ENCODE data around the gene RABGAP1L. TPM values are rescaled to one million over a fixed set of nuclear protein-coding genes. Genes with fewer than 3 reads are reported as not detected.

The RABGAP1L gene
- total and polyA plus RNA-seq, 11 donors, result 18.6 to 195 (median 98.4) TPM

- H3K27ac ChIP-seq, result no peak overlapping the region
- H3K36me3 ChIP-seq, result peaks cover 0 to 8% (median 0%) of the 10 kb centered on the region in 9 donors
- DNase-seq (no peak), ATAC-seq (peak in 2 of 4 donors; percentile 20 to 59)
- H3K9me3 ChIP-seq, result peaks cover 0 to 8% (median 0%) of the 10 kb centered on the region in 12 donors
- intact Hi-C loops (cut with DNase I), result no loop called here
- no peaks in the 10 kb centered on the region for H3K27me3 ChIP-seq
- TF ChIP-seq, protein P1, sequence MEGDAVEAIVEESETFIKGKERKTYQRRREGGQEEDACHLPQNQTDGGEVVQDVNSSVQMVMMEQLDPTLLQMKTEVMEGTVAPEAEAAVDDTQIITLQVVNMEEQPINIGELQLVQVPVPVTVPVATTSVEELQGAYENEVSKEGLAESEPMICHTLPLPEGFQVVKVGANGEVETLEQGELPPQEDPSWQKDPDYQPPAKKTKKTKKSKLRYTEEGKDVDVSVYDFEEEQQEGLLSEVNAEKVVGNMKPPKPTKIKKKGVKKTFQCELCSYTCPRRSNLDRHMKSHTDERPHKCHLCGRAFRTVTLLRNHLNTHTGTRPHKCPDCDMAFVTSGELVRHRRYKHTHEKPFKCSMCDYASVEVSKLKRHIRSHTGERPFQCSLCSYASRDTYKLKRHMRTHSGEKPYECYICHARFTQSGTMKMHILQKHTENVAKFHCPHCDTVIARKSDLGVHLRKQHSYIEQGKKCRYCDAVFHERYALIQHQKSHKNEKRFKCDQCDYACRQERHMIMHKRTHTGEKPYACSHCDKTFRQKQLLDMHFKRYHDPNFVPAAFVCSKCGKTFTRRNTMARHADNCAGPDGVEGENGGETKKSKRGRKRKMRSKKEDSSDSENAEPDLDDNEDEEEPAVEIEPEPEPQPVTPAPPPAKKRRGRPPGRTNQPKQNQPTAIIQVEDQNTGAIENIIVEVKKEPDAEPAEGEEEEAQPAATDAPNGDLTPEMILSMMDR (IDR thresholded peaks at IDR 0.05), result no peak
- TF ChIP-seq POLR2A (IDR thresholded peaks at IDR 0.05), result no peak
- H3K4me3 ChIP-seq, result no peak overlapping the region
- H3K4me1 ChIP-seq, result peaks cover 0 to 5% (median 0%) of the 10 kb centered on the region in 12 donors
- 71 to 85% (median 80%) methylated on average over 3 of the region's 3 CpGs for WGBS, 4 donors
These were observed 741.0 kb downstream of the RABGAP1L start for GRCh38 chr1:174900317-174900716.

GRCh38 chr1:174902531-174903099 is 743.3 kb downstream of the RABGAP1L start:
- no peaks in the 10 kb centered on the region for H3K27me3 ChIP-seq
- H3K4me1 ChIP-seq, result peaks cover 0 to 5% (median 0%) of the 10 kb centered on the region in 12 donors
- no peak for ATAC-seq
- no peak overlapping the region for H3K4me3 ChIP-seq
- peaks cover 0 to 8% (median 0%) of the 10 kb centered on the region in 9 donors for H3K36me3 ChIP-seq
- intact Hi-C loops (cut with DNase I), result no loop called here
- TF ChIP-seq POLR2A (IDR thresholded peaks at IDR 0.05), result no peak
- TF ChIP-seq, protein P1 (IDR thresholded peaks at IDR 0.05), result no peak
- H3K9me3 ChIP-seq, result peaks cover 0 to 21% (median 0%) of the 10 kb centered on the region in 12 donors
- no peak for DNase-seq
- H3K27ac ChIP-seq, result no peak overlapping the region
- 78 to 91% (median 90%) methylated on average over 3 to 4 of the region's 4 CpGs for WGBS, 4 donors

- no peak for DNase-seq
These were observed 752.3 kb downstream of the RABGAP1L start for GRCh38 chr1:174911606-174912005.

GRCh38 chr1:174912264-174912663 is 752.9 kb downstream of the RABGAP1L start:
- peaks cover 0 to 3% (median 0%) of the 10 kb centered on the region in 12 donors for H3K9me3 ChIP-seq
- H3K4me1 ChIP-seq, result peaks cover 0 to 5% (median 0%) of the 10 kb centered on the region in 12 donors
- H3K36me3 ChIP-seq, result no peaks in the 10 kb centered on the region
- no peak for ATAC-seq
- intact Hi-C loops (cut with DNase I), result no loop called here
- no peak for DNase-seq
- H3K4me3 ChIP-seq, result no peak overlapping the region
- no peaks in the 10 kb centered on the region for H3K27me3 ChIP-seq
- TF ChIP-seq, protein P1 (IDR thresholded peaks at IDR 0.05), result no peak
- TF ChIP-seq POLR2A (IDR thresholded peaks at IDR 0.05), result no peak
- no peak overlapping the region for H3K27ac ChIP-seq

More at GRCh38 chr1:174911606-174912005, 752.3 kb downstream of the RABGAP1L start:
- WGBS, 4 donors, result 89 to 92% (median 90%) methylated on average over 3 of the region's 3 CpGs
- no peak for TF ChIP-seq POLR2A (IDR thresholded peaks at IDR 0.05)
- Histone ChIP-seq H3K27me3 (no peaks in the 10 kb centered on the region), H3K4me3 (no peak overlapping the region), H3K36me3 (no peaks in the 10 kb centered on the region), H3K27ac (no peak overlapping the region), H3K4me1 (peaks cover 0 to 3% (median 0%) of the 10 kb centered on the region in 12 donors), H3K9me3 (peaks cover 0 to 4% (median 0%) of the 10 kb centered on the region in 12 donors)
- ATAC-seq, result no peak
- intact Hi-C loops (cut with DNase I), result no loop called here
